CD14-positive monocyte (primary cell): Measurements from ENCODE around the gene GLS. TPM values are rescaled to one million over a fixed set of nuclear protein-coding genes. Genes with fewer than 3 reads are reported as not detected.
A peak's percentile ranks its signal among the peaks of the same experiment; 100 is the strongest.
"Not testable (repeated sequence)": the region's sequence is repeated elsewhere in the genome, so short reads cannot be mapped to it uniquely, and the experiment has no call there.

ENCODE experiments used
- DNase-seq, 3 donors: peaks; one replicate each; pipeline ENCODE4 v3.0.0-alpha.2; 2011 to 2022
- H2AFZ ChIP-seq: 2 replicates; pipeline ENCODE4 v1.6.0; 2012; ENCODE audit warnings: mild to moderate bottlenecking, low read depth, low read length, inconsistent platforms; ENCODE audit not compliant: insufficient read depth, poor library complexity, severe bottlenecking
- H3K27ac ChIP-seq, 2 donors: 1 replicate in 1 of 2; 2 replicates in 1 of 2; pipeline ENCODE4 v1.5.1; 2012 to 2013; ENCODE audit warnings: low read length in 2 of 2, control low read depth in 1 of 2, inconsistent platforms in 1 of 2, low read depth in 1 of 2, mild to moderate bottlenecking in 1 of 2
- H3K27me3 ChIP-seq, 2 donors: one replicate each; pipeline versions ENCODE4 v1.6.0 to v1.6.1; 2011 to 2013; ENCODE audit warnings: low read length in 2 of 2; ENCODE audit not compliant: control insufficient read depth in 2 of 2, insufficient read depth in 2 of 2
- H3K36me3 ChIP-seq, 2 donors: replicated peaks in 1 of 2; 1 replicate in 1 of 2; 2 replicates in 1 of 2; pipeline versions ENCODE4 v1.5.1 to v1.6.1; 2012 to 2013; ENCODE audit warnings: low read length in 2 of 2, control low read depth in 1 of 2, inconsistent platforms in 1 of 2, mild to moderate bottlenecking in 1 of 2; ENCODE audit not compliant: insufficient read depth in 2 of 2, control insufficient read depth in 1 of 2
- H3K4me1 ChIP-seq, 2 donors: 1 replicate in 1 of 2; 2 replicates in 1 of 2; pipeline versions ENCODE4 v1.5.1 to v1.6.1; 2012 to 2013; ENCODE audit warnings: low read length in 2 of 2, control low read depth in 1 of 2, inconsistent platforms in 1 of 2, mild to moderate bottlenecking in 1 of 2, moderate library complexity in 1 of 2; ENCODE audit not compliant: insufficient read depth in 2 of 2, control insufficient read depth in 1 of 2
- H3K4me2 ChIP-seq: replicated peaks from 2 replicates; pipeline ENCODE3; 2012; ENCODE audit warnings: low read length, moderate library complexity, mild to moderate bottlenecking; ENCODE audit not compliant: poor library complexity, severe bottlenecking; ENCODE audit errors: extremely low read depth
- H3K4me3 ChIP-seq, 3 experiments: fragments of 200-600 bp in 1 of 3; sonication (generic) in 1 of 3; replicated peaks in 1 of 3; 1 replicate in 2 of 3; 2 replicates in 1 of 3; pipeline ENCODE4 v1.5.1; 2011 to 2013; ENCODE audit warnings: low read length in 3 of 3, mild to moderate bottlenecking in 3 of 3, control low read depth in 2 of 3, low read depth in 2 of 3, inconsistent platforms in 1 of 3, moderate library complexity in 1 of 3
- H3K79me2 ChIP-seq: 2 replicates; pipeline ENCODE4 v1.6.0; 2012; ENCODE audit warnings: mild to moderate bottlenecking, control low read depth, inconsistent platforms, low read length, moderate library complexity; ENCODE audit not compliant: insufficient read depth
- H3K9ac ChIP-seq: 2 replicates; pipeline ENCODE4 v1.6.0; 2017; ENCODE audit warnings: low read length, mild to moderate bottlenecking; ENCODE audit not compliant: insufficient read depth, poor library complexity, severe bottlenecking
- H3K9me3 ChIP-seq, 2 donors: replicated peaks in 1 of 2; 1 replicate in 1 of 2; 2 replicates in 1 of 2; pipeline versions ENCODE4 v1.5.1 to v1.6.1; 2012 to 2013; ENCODE audit warnings: low read length in 2 of 2, control low read depth in 1 of 2; ENCODE audit not compliant: control insufficient read depth in 1 of 2, insufficient read depth in 1 of 2
- H4K20me1 ChIP-seq: 2 replicates; pipeline ENCODE4 v1.6.0; 2012; ENCODE audit warnings: mild to moderate bottlenecking, low read length, control low read depth, moderate library complexity; ENCODE audit not compliant: insufficient read depth
- H3K27ac Mint-ChIP-seq, 7 donors: one replicate each; pipeline ENCODE4 v1.8.0; 2020; ENCODE audit warnings: mild to moderate bottlenecking in 7 of 7, mixed read lengths in 7 of 7, moderate library complexity in 6 of 7, inconsistent platforms in 2 of 7
- H3K27me3 Mint-ChIP-seq, 3 donors: one replicate each; pipeline ENCODE4 v1.8.0; 2021 to 2022; ENCODE audit warnings: low read depth in 3 of 3, mild to moderate bottlenecking in 3 of 3, mixed read lengths in 3 of 3, moderate library complexity in 3 of 3, inconsistent platforms in 1 of 3
- H3K36me3 Mint-ChIP-seq, 2 donors: one replicate each; pipeline ENCODE4 v1.8.0; 2020; ENCODE audit warnings: mixed read lengths in 2 of 2, inconsistent platforms in 1 of 2, mild to moderate bottlenecking in 1 of 2
- H3K4me1 Mint-ChIP-seq: one replicate; pipeline ENCODE4 v1.8.0; 2020; ENCODE audit warnings: mild to moderate bottlenecking, mixed read lengths
- H3K4me3 Mint-ChIP-seq, 2 donors: one replicate each; pipeline ENCODE4 v1.8.0; 2020; ENCODE audit warnings: mild to moderate bottlenecking in 2 of 2, mixed read lengths in 2 of 2, moderate library complexity in 1 of 2
- H3K9me3 Mint-ChIP-seq, 7 donors: one replicate each; pipeline ENCODE4 v1.8.0; 2020 to 2022; ENCODE audit warnings: mixed read lengths in 7 of 7, mild to moderate bottlenecking in 6 of 7, moderate library complexity in 6 of 7, inconsistent platforms in 2 of 7
- WGBS: methylation state at CpG from one replicate; pipeline ENCODE4 v1.1.5; 2013; ENCODE audit warnings: missing lambda C conversion rate; ENCODE audit not compliant: insufficient coverage; 5-methylcytosine and 5-hydroxymethylcytosine counted together
- intact Hi-C, 2 donors: fragments of 100-400 bp; cut with micrococcal nuclease; formaldehyde crosslinking; loops; one replicate each; pipeline versions ENCODE4 v1.15.0 to v1.15.1; 2023
- polyA plus RNA-seq, 3 donors: library from polyadenylated mRNA; depleted of rRNA in 1 of 3; unstranded in 2 of 3; stranded (reverse) in 1 of 3; fragments of 300-500 nt in 2 of 3; fragments of >200 nt in 1 of 3; fragmentation: Illumina TruSeq in 2 of 3; gene quantifications; 1 replicate in 2 of 3; 2 replicates in 1 of 3; pipeline ENCODE4 v1.2.3, GENCODE V29; 2012 to 2021
- TF ChIP-seq, protein P1 (sequence below): fragments of 200-600 bp; IDR thresholded peaks from one replicate; pipeline ENCODE4 v1.8.0; 2022; ENCODE audit warnings: antibody characterized with exemption, mild to moderate bottlenecking

GLS gene
- polyA plus RNA-seq, 3 donors = 6.0 to 29.5 (median 9.0) TPM

- no peaks in the 10 kb centered on the region for H3K36me3 ChIP-seq
- no peak overlapping the region for H3K4me3 Mint-ChIP-seq
- H3K27me3 Mint-ChIP-seq = peaks cover 1 to 2% (median 2%) of the 10 kb centered on the region in 3 donors
- TF ChIP-seq, protein P1, sequence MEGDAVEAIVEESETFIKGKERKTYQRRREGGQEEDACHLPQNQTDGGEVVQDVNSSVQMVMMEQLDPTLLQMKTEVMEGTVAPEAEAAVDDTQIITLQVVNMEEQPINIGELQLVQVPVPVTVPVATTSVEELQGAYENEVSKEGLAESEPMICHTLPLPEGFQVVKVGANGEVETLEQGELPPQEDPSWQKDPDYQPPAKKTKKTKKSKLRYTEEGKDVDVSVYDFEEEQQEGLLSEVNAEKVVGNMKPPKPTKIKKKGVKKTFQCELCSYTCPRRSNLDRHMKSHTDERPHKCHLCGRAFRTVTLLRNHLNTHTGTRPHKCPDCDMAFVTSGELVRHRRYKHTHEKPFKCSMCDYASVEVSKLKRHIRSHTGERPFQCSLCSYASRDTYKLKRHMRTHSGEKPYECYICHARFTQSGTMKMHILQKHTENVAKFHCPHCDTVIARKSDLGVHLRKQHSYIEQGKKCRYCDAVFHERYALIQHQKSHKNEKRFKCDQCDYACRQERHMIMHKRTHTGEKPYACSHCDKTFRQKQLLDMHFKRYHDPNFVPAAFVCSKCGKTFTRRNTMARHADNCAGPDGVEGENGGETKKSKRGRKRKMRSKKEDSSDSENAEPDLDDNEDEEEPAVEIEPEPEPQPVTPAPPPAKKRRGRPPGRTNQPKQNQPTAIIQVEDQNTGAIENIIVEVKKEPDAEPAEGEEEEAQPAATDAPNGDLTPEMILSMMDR = no peak
- peaks cover 0 to 6% of the 10 kb centered on the region in 2 donors for H3K4me1 ChIP-seq
- H3K9ac ChIP-seq = no peak overlapping the region
- H3K27ac ChIP-seq = no peak overlapping the region
- no CpG with 5 or more reads among the region's 3 CpGs for WGBS
- no peaks in the 10 kb centered on the region for H3K27me3 ChIP-seq
- H3K36me3 Mint-ChIP-seq = no peaks in the 10 kb centered on the region
- no peak overlapping the region for H3K27ac Mint-ChIP-seq
- H4K20me1 ChIP-seq = no peaks in the 10 kb centered on the region
- no peaks in the 10 kb centered on the region for H3K9me3 Mint-ChIP-seq
- H3K79me2 ChIP-seq = no peaks in the 10 kb centered on the region
- H3K4me3 ChIP-seq = no peak overlapping the region
- H3K4me2 ChIP-seq = no peak overlapping the region
- intact Hi-C loops = loop anchor here in 1 of 2 donors (10.0 kb wide), 1 partner anchor 107 kb away; no protein-coding TSS in a partner anchor
- peaks cover 7% of the 10 kb centered on the region for H3K4me1 Mint-ChIP-seq
- no peak for DNase-seq
- no peak overlapping the region for H2AFZ ChIP-seq
- H3K9me3 ChIP-seq = no peaks in the 10 kb centered on the region
Observed at GRCh38 chr2:190847504-190848081, 33.0 kb upstream of the GLS start.

GRCh38 chr2:190849774-190850173 is 30.8 kb upstream of the GLS start:
- no peaks in the 10 kb centered on the region for H3K79me2 ChIP-seq
- H3K4me1 ChIP-seq = peaks cover 0 to 10% of the 10 kb centered on the region in 2 donors
- H3K36me3 ChIP-seq = no peaks in the 10 kb centered on the region
- no CpG with 5 or more reads among the region's 2 CpGs for WGBS
- no peak overlapping the region for H3K4me3 ChIP-seq
- Mint-ChIP-seq H3K36me3 (no peaks in the 10 kb centered on the region), H3K4me3 (no peak overlapping the region), H3K4me1 (peaks cover 18% of the 10 kb centered on the region), H3K9me3 (no peaks in the 10 kb centered on the region), H3K27ac (no peak overlapping the region), H3K27me3 (peaks cover 1 to 2% (median 2%) of the 10 kb centered on the region in 3 donors)
- no peaks in the 10 kb centered on the region for H3K27me3 ChIP-seq
- intact Hi-C loops = loop anchor here in 1 of 2 donors (10.0 kb wide), 2 partner anchors 55 to 105 kb away; no protein-coding TSS in a partner anchor
- no peak overlapping the region for H3K4me2 ChIP-seq
- H2AFZ ChIP-seq = no peak overlapping the region
- peak in 1 of 3 donors; percentile 7 for DNase-seq
- TF ChIP-seq, protein P1 = no peak
- H3K9ac ChIP-seq = no peak overlapping the region
- H3K27ac ChIP-seq = no peak overlapping the region
- no peaks in the 10 kb centered on the region for H3K9me3 ChIP-seq
- H4K20me1 ChIP-seq = no peaks in the 10 kb centered on the region

GRCh38 chr2:190853022-190853421 is 27.6 kb upstream of the GLS start:
- H3K27me3 ChIP-seq, H3K27me3 Mint-ChIP-seq, H3K9me3 Mint-ChIP-seq, H3K4me3 Mint-ChIP-seq, H3K9me3 ChIP-seq, H4K20me1 ChIP-seq, H3K9ac ChIP-seq, H3K4me2 ChIP-seq, DNase-seq, H3K27ac Mint-ChIP-seq, H2AFZ ChIP-seq, H3K36me3 Mint-ChIP-seq, H3K4me3 ChIP-seq, H3K27ac ChIP-seq, H3K36me3 ChIP-seq, H3K79me2 ChIP-seq: not testable (repeated sequence)
- peaks cover 18% of the 10 kb centered on the region for H3K4me1 Mint-ChIP-seq
- H3K4me1 ChIP-seq = peaks cover 0 to 10% of the 10 kb centered on the region in 2 donors
- 100% methylated on average over 3 of the region's 4 CpGs for WGBS
- intact Hi-C loops = loop anchor here in 1 of 2 donors (10.0 kb wide), 1 partner anchor 52 kb away; no protein-coding TSS in a partner anchor
